Measurements from ENCODE around the gene BIN2. TPM values are rescaled to one million over a fixed set of nuclear protein-coding genes. Genes with fewer than 3 reads are reported as not detected.
A peak's percentile ranks its signal among the peaks of the same experiment; 100 is the strongest.

BIN2 gene
- total RNA-seq, 2 experiments from 2014 or later: 0.88 to 14.7 TPM

- CTCF ChIA-PET (ENCODE audit: unreplicated experiment): no interaction called here
- H3K4me2 ChIP-seq (ENCODE audit: low read length): peak overlapping the region; percentile 36
- no peak overlapping the region for H3K4me3 ChIP-seq (ENCODE audit: low read depth, low read length, poor library complexity, severe bottlenecking)
- TF ChIP-seq CTCF (conservative IDR thresholded peaks at IDR 0.05; ENCODE audit: low read length) (peak; percentile 66), EZH2phosphoT487 (IDR thresholded peaks at IDR 0.05; ENCODE audit: borderline replicate concordance, low read depth, low read length) (no peak)
- intact Hi-C loops (cut with micrococcal nuclease; ENCODE audit: unreplicated experiment): no loop called here
- H2AFZ ChIP-seq (ENCODE audit: low read length): no peak overlapping the region; the same call in 1 of the 2 replicates
- peaks cover 20% of the 10 kb centered on the region for H3K4me1 ChIP-seq (ENCODE audit: insufficient read depth, low read length, poor library complexity, severe bottlenecking)
- no peaks in the 10 kb centered on the region for H3K9me3 ChIP-seq (ENCODE audit: low read length)
- POLR2A ChIA-PET: interaction anchor here (1.0 kb wide), 2 partner anchors 16 to 137 kb away, joined by 3 read pairs; no protein-coding TSS in a partner anchor
- no peaks in the 10 kb centered on the region for H3K79me2 ChIP-seq (ENCODE audit: insufficient read depth, low read depth, low read length)
- BruUV-seq (replicated peaks): no TSS peak
- H3K9me2 ChIP-seq (ENCODE audit: insufficient read depth, low read length): no peaks in the 10 kb centered on the region
- DNase-seq (ENCODE audit: low spot score): peak; percentile 41
- H3K36me3 ChIP-seq (ENCODE audit: insufficient read depth, low read length): peaks cover 30% of the 10 kb centered on the region
- H4K20me1 ChIP-seq (ENCODE audit: insufficient read depth, low read length): no peaks in the 10 kb centered on the region
- H3K27ac ChIP-seq (ENCODE audit: low read depth, low read length, poor library complexity, severe bottlenecking): no peak overlapping the region
These were observed 77.6 kb downstream of the BIN2 start for GRCh38 chr12:51246254-51246853.

GRCh38 chr12:51245476-51246253 lies 78.3 kb downstream of the BIN2 start:
- no peak for DNase-seq (ENCODE audit: low spot score)
- Histone ChIP-seq H3K79me2 (ENCODE audit: insufficient read depth, low read depth, low read length) (peaks cover 2% of the 10 kb centered on the region; the same call in 1 of the 2 replicates), H3K4me2 (ENCODE audit: low read length) (peak overlapping the region; percentile 36), H2AFZ (ENCODE audit: low read length) (no peak overlapping the region; the same call in 1 of the 2 replicates), H3K9me2 (ENCODE audit: insufficient read depth, low read length) (no peaks in the 10 kb centered on the region), H4K20me1 (ENCODE audit: insufficient read depth, low read length) (no peaks in the 10 kb centered on the region), H3K27ac (ENCODE audit: low read depth, low read length, poor library complexity, severe bottlenecking) (no peak overlapping the region), H3K4me1 (ENCODE audit: insufficient read depth, low read length, poor library complexity, severe bottlenecking) (peaks cover 20% of the 10 kb centered on the region), H3K36me3 (ENCODE audit: insufficient read depth, low read length) (peaks cover 37% of the 10 kb centered on the region), H3K9me3 (ENCODE audit: low read length) (no peaks in the 10 kb centered on the region), H3K4me3 (ENCODE audit: low read depth, low read length, poor library complexity, severe bottlenecking) (no peak overlapping the region)
- ChIA-PET POLR2A (interaction anchor here (1.0 kb wide), 3 partner anchors 17 to 136 kb away, joined by 3 to 5 read pairs (median 3); no protein-coding TSS in a partner anchor), CTCF (ENCODE audit: unreplicated experiment) (no interaction called here)
- intact Hi-C loops (cut with micrococcal nuclease; ENCODE audit: unreplicated experiment): no loop called here
- no peak for TF ChIP-seq EZH2phosphoT487 (IDR thresholded peaks at IDR 0.05; ENCODE audit: borderline replicate concordance, low read depth, low read length)
- no peak for TF ChIP-seq CTCF (conservative IDR thresholded peaks at IDR 0.05; ENCODE audit: low read length)
- no TSS peak for BruUV-seq (replicated peaks)
